ENCODE results near the gene RBL2.
"Not testable (repeated sequence)": the region's sequence is repeated elsewhere in the genome, so short reads cannot be mapped to it uniquely, and the experiment has no call there.

Gene RBL2

GRCh38 chr16:53504665-53505064, 70.4 kb downstream of the RBL2 start:
- DNase-seq (ENCODE audit: low spot score): peak; percentile 88

GRCh38 chr16:53506254-53506653, 72.0 kb downstream of the RBL2 start:
- no peak for DNase-seq (ENCODE audit: low spot score)

GRCh38 chr16:53507464-53508179, 73.4 kb downstream of the RBL2 start:
- DNase-seq (ENCODE audit: low spot score): no peak

GRCh38 chr16:53509906-53510703, 75.8 kb downstream of the RBL2 start:
- peak; percentile 74 for DNase-seq (ENCODE audit: low spot score)

- DNase-seq (ENCODE audit: low spot score): no peak
Observed at GRCh38 chr16:53510704-53511070, 76.4 kb downstream of the RBL2 start.

- DNase-seq (ENCODE audit: low spot score): no peak
Observed at GRCh38 chr16:53511084-53511402, 76.8 kb downstream of the RBL2 start.

- no peak for DNase-seq (ENCODE audit: low spot score)
Observed at GRCh38 chr16:53511403-53512280, 77.4 kb downstream of the RBL2 start.

- DNase-seq (ENCODE audit: low spot score): not testable (repeated sequence)
Observed at GRCh38 chr16:53512795-53513194, 78.5 kb downstream of the RBL2 start.

- DNase-seq (ENCODE audit: low spot score): peak; percentile 98
Observed at GRCh38 chr16:53515259-53515658, 81.0 kb downstream of the RBL2 start.

- no peak for DNase-seq (ENCODE audit: low spot score)
Observed at GRCh38 chr16:53515811-53516210, 81.5 kb downstream of the RBL2 start.

- no peak for DNase-seq (ENCODE audit: low spot score)
Observed at GRCh38 chr16:53517851-53518250, 83.6 kb downstream of the RBL2 start.

GRCh38 chr16:53518550-53519416, 84.5 kb downstream of the RBL2 start:
- peak; percentile 99 for DNase-seq (ENCODE audit: low spot score)

- no peak for DNase-seq (ENCODE audit: low spot score)
Observed at GRCh38 chr16:53519417-53520091, 85.3 kb downstream of the RBL2 start.

GRCh38 chr16:53523126-53523804, 89.0 kb downstream of the RBL2 start:
- no peak for DNase-seq (ENCODE audit: low spot score)

- no peak for DNase-seq (ENCODE audit: low spot score)
Observed at GRCh38 chr16:53523971-53524548, 89.8 kb downstream of the RBL2 start.

GRCh38 chr16:53528797-53529196, 94.5 kb downstream of the RBL2 start:
- no peak for DNase-seq (ENCODE audit: low spot score)

- no peak for DNase-seq (ENCODE audit: low spot score)
Observed at GRCh38 chr16:53529513-53529912, 95.2 kb downstream of the RBL2 start.

GRCh38 chr16:53530046-53530445, 95.8 kb downstream of the RBL2 start:
- DNase-seq (ENCODE audit: low spot score): no peak

- DNase-seq (ENCODE audit: low spot score): no peak
Observed at GRCh38 chr16:53530741-53531140, 96.5 kb downstream of the RBL2 start.

- no peak for DNase-seq (ENCODE audit: low spot score)
Observed at GRCh38 chr16:53534206-53534605, 99.9 kb downstream of the RBL2 start.
